GM23248 (cell line): ENCODE data around the gene TMEM130. TPM values are rescaled to one million over a fixed set of nuclear protein-coding genes. Genes with fewer than 3 reads are reported as not detected.

Experiments
- DNase-seq: peaks from one replicate; pipeline ENCODE4 v3.0.0-alpha.2; 2015
- H2AFZ ChIP-seq: fragments of 200-600 bp; sonication (generic); 2 replicates; pipeline ENCODE4 v1.6.1; 2016; ENCODE audit warnings: antibody characterized with exemption
- H3F3A ChIP-seq: fragments of 200-600 bp; sonication (generic); 2 replicates; pipeline ENCODE4 v1.6.1; 2016; ENCODE audit warnings: mild to moderate bottlenecking, antibody characterized with exemption, mixed run types; ENCODE audit not compliant: insufficient read depth
- H3K27ac ChIP-seq: fragments of 200-600 bp; sonication (generic); 2 replicates; pipeline ENCODE4 v1.5.1; 2016; ENCODE audit warnings: mild to moderate bottlenecking
- H3K27me3 ChIP-seq: fragments of 200-600 bp; sonication (generic); replicated peaks from 2 replicates; pipeline ENCODE4 v1.6.1; 2016; ENCODE audit warnings: mild to moderate bottlenecking; ENCODE audit not compliant: insufficient read depth
- H3K36me3 ChIP-seq: fragments of 200-600 bp; sonication (generic); 2 replicates; pipeline ENCODE4 v1.6.1; 2016; ENCODE audit warnings: low read depth, mild to moderate bottlenecking
- H3K4me1 ChIP-seq: fragments of 200-600 bp; sonication (generic); 2 replicates; pipeline ENCODE4 v1.6.1; 2016; ENCODE audit warnings: mild to moderate bottlenecking; ENCODE audit not compliant: insufficient read depth
- H3K4me2 ChIP-seq: fragments of 200-600 bp; sonication (generic); one replicate; pipeline ENCODE4 v1.6.1; 2016; ENCODE audit warnings: mild to moderate bottlenecking; ENCODE audit not compliant: unreplicated experiment
- H3K4me3 ChIP-seq: fragments of 200-600 bp; sonication (generic); 2 replicates; pipeline ENCODE4 v1.5.1; 2016; ENCODE audit warnings: mild to moderate bottlenecking
- H3K79me2 ChIP-seq: fragments of 200-600 bp; sonication (generic); 2 replicates; pipeline ENCODE4 v1.6.1; 2016; ENCODE audit warnings: mild to moderate bottlenecking; ENCODE audit not compliant: insufficient read depth
- H3K9ac ChIP-seq: fragments of 200-600 bp; sonication (generic); 2 replicates; pipeline ENCODE4 v1.6.1; 2016; ENCODE audit warnings: mild to moderate bottlenecking
- H3K9me2 ChIP-seq: fragments of 200-600 bp; sonication (generic); 2 replicates; pipeline ENCODE4 v1.6.1; 2016; ENCODE audit warnings: mixed run types, mild to moderate bottlenecking, moderate library complexity; ENCODE audit not compliant: insufficient read depth
- H3K9me3 ChIP-seq: fragments of 200-600 bp; sonication (generic); one replicate; pipeline ENCODE4 v1.6.1; 2017; ENCODE audit warnings: low read depth
- H4K20me1 ChIP-seq: fragments of 200-600 bp; sonication (generic); 2 replicates; pipeline ENCODE4 v1.6.0; 2016; ENCODE audit not compliant: insufficient read depth
- EZH2 ChIP-seq: fragments of 200-600 bp; sonication (generic); IDR thresholded peaks from 2 replicates; pipeline ENCODE4 v1.6.1; 2018; ENCODE audit warnings: antibody characterized with exemption, mild to moderate bottlenecking; ENCODE audit not compliant: insufficient read depth, poor library complexity, severe bottlenecking
- EZH2phosphoT487 ChIP-seq: fragments of 200-600 bp; sonication (generic); IDR thresholded peaks from 2 replicates; pipeline ENCODE4 v1.6.1; 2018; ENCODE audit warnings: antibody characterized with exemption, moderate library complexity, mild to moderate bottlenecking, low read depth; ENCODE audit not compliant: insufficient read depth
- WGBS, 2 experiments: methylation state at CpG; one replicate each; pipeline ENCODE4 v1.1.6; 2015 to 2017; ENCODE audit warnings: low lambda C conversion rate in 2 of 2, low coverage in 1 of 2; ENCODE audit errors: missing lambda C conversion rate in 2 of 2; 5-methylcytosine and 5-hydroxymethylcytosine counted together
- in situ Hi-C: fragments of 300-500 bp; cut with MboI; formaldehyde crosslinking; loops from 2 replicates; pipeline ENCODE4 v1.15.0; 2020
- polyA plus RNA-seq: library from polyadenylated mRNA; unstranded; fragments of >200 nt; fragmentation: Nextera tagmentation; extraction: Ambion mirVana; gene quantifications from 2 replicates; pipeline ENCODE4 v1.2.1, GENCODE V29; 2016
- total RNA-seq: library from RNA; depleted of rRNA; stranded (reverse); fragments of >200 nt; shearing (Covaris generic); gene quantifications from 2 replicates; pipeline ENCODE4 v1.2.3, GENCODE V29; 2014

Gene TMEM130
- total and polyA plus RNA-seq, 2 experiments from 2014 or later: 0.40 TPM; not detected in 1

- Histone ChIP-seq H2AFZ (no peak overlapping the region), H3K36me3 (no peaks in the 10 kb centered on the region), H4K20me1 (no peaks in the 10 kb centered on the region), H3K4me3 (no peak overlapping the region), H3K79me2 (no peaks in the 10 kb centered on the region), H3K4me1 (no peaks in the 10 kb centered on the region; the same call in 1 of the 2 replicates), H3K4me2 (no peak overlapping the region), H3K9me2 (no peaks in the 10 kb centered on the region), H3K9ac (no peak overlapping the region), H3K27me3 (peaks cover 9% of the 10 kb centered on the region; the same call in 1 of the 2 replicates), H3K9me3 (no peaks in the 10 kb centered on the region), H3F3A (peaks cover 5% of the 10 kb centered on the region; the same call in 1 of the 2 replicates), H3K27ac (no peak overlapping the region)
- in situ Hi-C loops: no loop called here
- no peak for DNase-seq
- no peak for TF ChIP-seq EZH2phosphoT487
- no peak for TF ChIP-seq EZH2
- 78 to 85% methylated on average over 7 of the region's 7 CpGs for WGBS, 2 experiments
Measured at GRCh38 chr7:98866765-98867164, 3.0 kb downstream of the TMEM130 start.

- Histone ChIP-seq H3K4me2 (no peak overlapping the region), H3K9me3 (no peaks in the 10 kb centered on the region), H3K27ac (no peak overlapping the region), H3K4me1 (no peaks in the 10 kb centered on the region; the same call in 1 of the 2 replicates), H2AFZ (no peak overlapping the region), H3K4me3 (no peak overlapping the region), H3K9me2 (no peaks in the 10 kb centered on the region), H3K27me3 (peaks cover 9% of the 10 kb centered on the region; the same call in 1 of the 2 replicates), H3F3A (peaks cover 5% of the 10 kb centered on the region; the same call in 1 of the 2 replicates), H3K9ac (no peak overlapping the region), H3K79me2 (no peaks in the 10 kb centered on the region), H4K20me1 (no peaks in the 10 kb centered on the region), H3K36me3 (no peaks in the 10 kb centered on the region)
- in situ Hi-C loops: no loop called here
- TF ChIP-seq EZH2phosphoT487 (no peak), EZH2 (no peak)
- 82 to 85% methylated on average over 12 of the region's 12 CpGs for WGBS, 2 experiments
- DNase-seq: no peak
Measured at GRCh38 chr7:98866351-98866750, 3.5 kb downstream of the TMEM130 start.

GRCh38 chr7:98864731-98865453, 4.9 kb downstream of the TMEM130 start:
- WGBS, 2 experiments: 70 to 71% methylated on average over 14 of the region's 14 CpGs
- Histone ChIP-seq H3K9me3 (no peaks in the 10 kb centered on the region), H3K9me2 (no peaks in the 10 kb centered on the region), H3K27ac (no peak overlapping the region), H3K9ac (no peak overlapping the region), H4K20me1 (no peaks in the 10 kb centered on the region), H3K79me2 (no peaks in the 10 kb centered on the region), H3K4me3 (no peak overlapping the region), H3F3A (peaks cover 5% of the 10 kb centered on the region; the same call in 1 of the 2 replicates), H3K27me3 (peaks cover 9% of the 10 kb centered on the region; the same call in 1 of the 2 replicates), H3K4me2 (no peak overlapping the region), H2AFZ (no peak overlapping the region), H3K36me3 (no peaks in the 10 kb centered on the region), H3K4me1 (no peaks in the 10 kb centered on the region; the same call in 1 of the 2 replicates)
- TF ChIP-seq EZH2: no peak
- TF ChIP-seq EZH2phosphoT487: no peak
- DNase-seq: no peak
- in situ Hi-C loops: no loop called here

DNA sequence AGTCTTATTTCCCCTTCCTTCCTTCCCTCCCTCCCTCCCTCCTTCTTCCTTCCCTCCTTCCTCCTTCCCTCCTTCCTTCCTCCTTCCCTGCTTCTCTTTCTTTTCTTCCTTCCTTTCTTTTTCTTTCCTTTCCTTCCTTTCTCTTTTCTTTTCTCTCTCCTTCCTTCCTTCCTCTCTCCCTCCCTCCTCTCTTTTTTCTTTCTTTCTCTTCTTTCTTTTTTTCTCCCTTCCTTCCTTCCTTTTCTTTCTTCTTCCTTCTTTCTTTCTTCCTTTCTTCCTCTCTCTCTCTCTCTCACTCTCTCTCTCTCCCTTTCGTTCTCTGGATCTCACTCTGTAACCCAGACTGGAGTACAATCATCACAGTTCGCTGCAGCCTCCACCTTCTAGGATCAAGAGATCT, 6.2 kb downstream of the TMEM130 start:
- no peak for DNase-seq
- no peak overlapping the region for H3K9ac ChIP-seq
- no peak overlapping the region for H3K27ac ChIP-seq
- H3K9me2 ChIP-seq: no peaks in the 10 kb centered on the region
- 69 to 80% methylated on average over 2 of the region's 2 CpGs for WGBS, 2 experiments
- H4K20me1 ChIP-seq: no peaks in the 10 kb centered on the region
- no peaks in the 10 kb centered on the region for H3K79me2 ChIP-seq
- in situ Hi-C loops: no loop called here
- H3K27me3 ChIP-seq: peaks cover 4% of the 10 kb centered on the region; the same call in 1 of the 2 replicates
- no peak for TF ChIP-seq EZH2
- no peak for TF ChIP-seq EZH2phosphoT487
- no peaks in the 10 kb centered on the region for H3K36me3 ChIP-seq
- H2AFZ ChIP-seq: no peak overlapping the region
- H3F3A ChIP-seq: peaks cover under 1% of the 10 kb centered on the region; the same call in 1 of the 2 replicates
- no peak overlapping the region for H3K4me3 ChIP-seq
- no peak overlapping the region for H3K4me2 ChIP-seq
- no peaks in the 10 kb centered on the region for H3K9me3 ChIP-seq
- H3K4me1 ChIP-seq: no peaks in the 10 kb centered on the region; the same call in 1 of the 2 replicates
